BJ (cell line): ENCODE data around the gene PCBP3. TPM values are rescaled to one million over a fixed set of nuclear protein-coding genes. Genes with fewer than 3 reads are reported as not detected.

Source experiments
- CTCF ChIA-PET: fragments of 350-600 bp; formaldehyde crosslinking; extraction: SDS; loops from one replicate; lab custom pipeline; 2021; ENCODE audit warnings: antibody characterized with exemption, inconsistent platforms; lab: Yijun Ruan, JAX
- POLR2A ChIA-PET: fragments of 300-600 bp; sonication (Branson Sonifier 250); formaldehyde crosslinking; extraction: SDS; loops from one replicate; lab custom pipeline; 2021; ENCODE audit warnings: antibody characterized with exemption; lab: Charles Lee
- DNase-seq: peaks from one replicate; pipeline ENCODE4 v3.0.0-alpha.2; 2011; ENCODE audit warnings: low read depth
- H3K27me3 ChIP-seq: 2 replicates; pipeline ENCODE4 v1.6.0; 2011; ENCODE audit warnings: low read length; ENCODE audit not compliant: control insufficient read depth, insufficient read depth
- H3K36me3 ChIP-seq: 2 replicates; pipeline ENCODE4 v1.5.1; 2011; ENCODE audit warnings: low read length; ENCODE audit not compliant: control insufficient read depth, insufficient read depth
- H3K4me3 ChIP-seq: 2 replicates; pipeline ENCODE4 v1.5.1; 2011; ENCODE audit warnings: low read depth, mild to moderate bottlenecking, control low read depth, low read length
- CTCF ChIP-seq: IDR thresholded peaks from 2 replicates; pipeline ENCODE4 v1.5.1; 2011; ENCODE audit warnings: low read depth, mild to moderate bottlenecking, control low read depth, inconsistent platforms, low read length, moderate library complexity; ENCODE audit not compliant: insufficient read depth
- polyA plus RNA-seq: library from polyadenylated mRNA; depleted of rRNA; stranded (reverse); fragments of >200 nt; gene quantifications from 2 replicates; pipeline ENCODE4 v1.2.3, GENCODE V29; 2011

PCBP3 gene
- polyA plus RNA-seq, 1 experiment, result 2.1 TPM

- CTCF ChIA-PET, result interaction anchor here (0.6 kb wide), 2 partner anchors 10 to 96 kb away, joined by 3 read pairs; no protein-coding TSS in a partner anchor
- no peak for TF ChIP-seq CTCF
- no peak for DNase-seq
- peaks cover 11% of the 10 kb centered on the region for H3K27me3 ChIP-seq
- POLR2A ChIA-PET, result no interaction called here
- H3K36me3 ChIP-seq, result no peaks in the 10 kb centered on the region
- no peak overlapping the region for H3K4me3 ChIP-seq
Observed at GRCh38 chr21:45825219-45825618, 181.7 kb downstream of the PCBP3 start.

- Histone ChIP-seq H3K27me3 (peaks cover 11% of the 10 kb centered on the region), H3K4me3 (no peak overlapping the region), H3K36me3 (no peaks in the 10 kb centered on the region)
- DNase-seq, result no peak
- TF ChIP-seq CTCF, result no peak
- POLR2A ChIA-PET, result no interaction called here
- CTCF ChIA-PET, result interaction anchor here (0.9 to 1.8 kb wide), 3 partner anchors 14 to 96 kb away, joined by 3 to 5 read pairs (median 4); no protein-coding TSS in a partner anchor
Observed at GRCh38 chr21:45826676-45827301, 183.3 kb downstream of the PCBP3 start.

GRCh38 chr21:45827302-45827692, 183.8 kb downstream of the PCBP3 start:
- Histone ChIP-seq H3K36me3 (no peaks in the 10 kb centered on the region), H3K27me3 (peaks cover 11% of the 10 kb centered on the region), H3K4me3 (no peak overlapping the region)
- ChIA-PET POLR2A (no interaction called here), CTCF (interaction anchor here (1.5 to 1.8 kb wide), 2 partner anchors 13 to 96 kb away, joined by 4 to 5 read pairs; no protein-coding TSS in a partner anchor)
- no peak for DNase-seq
- no peak for TF ChIP-seq CTCF

- TF ChIP-seq CTCF, result no peak
- POLR2A ChIA-PET, result no interaction called here
- CTCF ChIA-PET, result interaction anchor here (1.1 to 1.8 kb wide), 3 partner anchors 9 to 95 kb away, joined by 3 to 5 read pairs (median 4); no protein-coding TSS in a partner anchor
- DNase-seq, result no peak
- no peaks in the 10 kb centered on the region for H3K36me3 ChIP-seq
- H3K4me3 ChIP-seq, result no peak overlapping the region
- peaks cover 10% of the 10 kb centered on the region for H3K27me3 ChIP-seq
Observed at GRCh38 chr21:45827881-45828579, 184.5 kb downstream of the PCBP3 start.
